Suppressor macrophage (primary cell): ENCODE data around the gene AOAH.

Experiments
- DNase-seq, 4 experiments: peaks; one replicate each; pipeline ENCODE4 v3.0.0-alpha.2; 2020 to 2022

AOAH gene

GRCh38 chr7:36627836-36628235 lies 96.5 kb downstream of the AOAH start:
- DNase-seq: no peak

GRCh38 chr7:36626111-36626510 lies 98.2 kb downstream of the AOAH start:
- no peak for DNase-seq

- peak in 2 of 4 experiments; percentile 44 to 49 for DNase-seq
Measured at GRCh38 chr7:36625247-36625646, 99.0 kb downstream of the AOAH start.

GRCh38 chr7:36623247-36623646 lies 101.0 kb downstream of the AOAH start:
- peak; percentile 18 to 64 (median 38) for DNase-seq

- no peak for DNase-seq
Measured at GRCh38 chr7:36621396-36621795, 102.9 kb downstream of the AOAH start.

GRCh38 chr7:36620166-36620708 lies 104.1 kb downstream of the AOAH start:
- no peak for DNase-seq

GRCh38 chr7:36617408-36617807 lies 106.9 kb downstream of the AOAH start:
- DNase-seq: no peak

- DNase-seq: no peak
Measured at GRCh38 chr7:36615852-36616540, 108.3 kb downstream of the AOAH start.

GRCh38 chr7:36614959-36615358 lies 109.3 kb downstream of the AOAH start:
- no peak for DNase-seq

GRCh38 chr7:36613031-36613614 lies 111.2 kb downstream of the AOAH start:
- peak in 2 of 4 experiments; percentile 14 to 26 for DNase-seq

- no peak for DNase-seq
Measured at GRCh38 chr7:36611703-36612102, 112.6 kb downstream of the AOAH start.

GRCh38 chr7:36607721-36608095 lies 116.6 kb downstream of the AOAH start:
- no peak for DNase-seq

- DNase-seq: no peak
Measured at GRCh38 chr7:36606976-36607720, 117.1 kb downstream of the AOAH start.

GRCh38 chr7:36606153-36606975 lies 117.9 kb downstream of the AOAH start:
- DNase-seq: no peak

- DNase-seq: no peak
Measured at GRCh38 chr7:36605261-36606051, 118.8 kb downstream of the AOAH start.

- no peak for DNase-seq
Measured at GRCh38 chr7:36604806-36605205, 119.5 kb downstream of the AOAH start.

GRCh38 chr7:36602934-36603887 lies 121.1 kb downstream of the AOAH start:
- no peak for DNase-seq

GRCh38 chr7:36602511-36602910 lies 121.8 kb downstream of the AOAH start:
- no peak for DNase-seq

- DNase-seq: no peak
Measured at GRCh38 chr7:36601601-36602000, 122.7 kb downstream of the AOAH start.

GRCh38 chr7:36600869-36601530 lies 123.3 kb downstream of the AOAH start:
- DNase-seq: peak in 1 of 4 experiments; percentile 12
